Stimulated activated CD4-positive, alpha-beta T cell treated with anti-CD3 and anti-CD28 coated beads, Interleukin-15, amount 100 ng/mL, for 24 hours (primary cell): ENCODE measurements around the gene TTC9C.
"Not testable (repeated sequence)": the region's sequence is repeated elsewhere in the genome, so short reads cannot be mapped to it uniquely, and the experiment has no call there.

Source experiments
- DNase-seq: peaks from one replicate; pipeline ENCODE4 v3.0.0-alpha.2; 2020

The TTC9C gene

DNA sequence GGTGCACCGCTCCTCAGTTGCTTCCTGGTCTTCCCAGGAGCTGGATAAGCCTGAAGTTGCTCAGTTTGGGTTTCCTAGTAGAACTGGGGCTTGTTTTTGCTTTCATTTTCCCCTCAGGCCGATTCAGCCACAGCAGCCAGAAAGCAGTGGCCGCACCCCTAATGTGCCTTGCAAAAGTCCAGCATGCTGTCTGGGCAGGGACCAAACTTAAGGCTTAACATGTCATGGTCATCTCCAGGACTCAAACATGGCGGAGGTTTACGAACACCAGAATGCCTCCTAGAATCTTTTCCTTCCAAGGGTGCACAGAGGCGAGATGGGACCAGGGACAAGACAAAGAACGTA, 18.3 kb upstream of the TTC9C start:
- DNase-seq, result no peak

DNA sequence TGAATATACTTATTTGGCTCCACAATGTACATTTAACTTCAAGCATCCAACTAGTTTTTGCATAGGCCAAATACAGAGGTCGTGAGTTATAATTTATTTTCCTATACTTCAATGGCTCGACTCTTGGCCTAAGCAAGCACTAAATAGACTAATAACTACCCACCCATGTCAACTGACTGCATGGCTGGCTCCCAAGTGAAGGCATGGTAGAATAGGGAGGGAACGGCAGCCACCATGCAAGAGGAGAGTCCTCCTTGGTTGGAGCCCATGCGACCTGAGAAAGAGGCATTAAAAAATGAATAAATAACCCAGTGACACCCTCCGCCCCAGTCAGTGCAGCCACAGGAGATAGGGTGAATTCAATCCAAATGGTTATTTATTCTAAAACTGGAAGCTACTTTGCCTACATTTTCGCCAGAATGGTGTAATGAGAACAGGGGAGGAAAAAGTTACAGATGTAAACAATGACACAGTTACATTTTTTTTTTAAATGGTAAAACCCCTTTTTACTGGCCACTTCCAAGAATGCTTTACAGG, 15.9 kb upstream of the TTC9C start:
- DNase-seq, result no peak

- no peak for DNase-seq
Measured at GRCh38 chr11:62712861-62713260, 15.4 kb upstream of the TTC9C start.

DNA sequence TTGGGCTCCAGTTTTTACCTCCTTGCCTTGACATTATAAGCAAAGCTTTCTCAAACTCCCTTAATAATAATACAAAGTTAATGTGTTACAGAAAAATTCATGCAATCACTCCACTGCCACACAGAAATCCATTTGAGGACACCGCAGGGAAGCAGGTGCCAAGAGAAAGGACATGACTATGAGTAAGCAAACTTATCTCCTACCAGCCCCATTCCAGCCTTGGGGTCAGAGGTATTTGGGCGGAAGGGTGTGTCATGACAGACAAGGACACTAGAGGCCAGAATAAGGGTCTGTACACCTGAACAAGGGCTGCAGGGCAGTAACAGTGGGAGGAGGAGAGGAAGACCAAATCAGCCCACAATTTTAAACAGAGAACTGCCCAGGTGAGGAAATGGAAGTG, 14.9 kb upstream of the TTC9C start:
- no peak for DNase-seq

- no peak for DNase-seq
Measured at GRCh38 chr11:62715150-62716130, 12.8 kb upstream of the TTC9C start.

GRCh38 chr11:62716206-62716605, 12.1 kb upstream of the TTC9C start:
- no peak for DNase-seq

GRCh38 chr11:62716816-62717215, 11.5 kb upstream of the TTC9C start:
- no peak for DNase-seq

- DNase-seq, result no peak
Measured at GRCh38 chr11:62719302-62719978, 8.8 kb upstream of the TTC9C start.

DNA sequence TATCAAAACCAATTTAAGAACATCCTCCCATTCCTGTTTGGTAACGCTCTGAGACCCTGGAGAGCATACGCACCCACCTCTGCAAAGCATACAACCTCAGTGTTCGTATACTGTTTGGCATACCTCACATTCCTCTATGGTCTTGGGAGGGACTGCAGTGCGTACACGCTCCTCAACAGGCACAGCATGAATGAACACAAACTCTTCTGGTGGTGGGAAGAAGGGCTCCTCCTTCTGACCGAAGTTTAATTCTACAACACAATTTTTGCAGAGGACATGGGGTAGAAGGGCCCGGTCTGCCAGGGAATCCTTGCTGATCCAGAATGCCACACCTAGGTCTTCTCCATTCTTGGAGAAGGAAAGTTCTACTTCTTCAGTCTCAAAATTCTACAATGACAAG, 6.3 kb upstream of the TTC9C start:
- DNase-seq, result no peak

GRCh38 chr11:62724171-62724570, 4.1 kb upstream of the TTC9C start:
- DNase-seq, result no peak

- DNase-seq, result no peak
Measured at GRCh38 chr11:62725646-62726045, 2.6 kb upstream of the TTC9C start.

GRCh38 chr11:62726156-62726914, 2.0 kb upstream of the TTC9C start:
- peak; percentile 34 for DNase-seq

GRCh38 chr11:62726915-62727164, 1.4 kb upstream of the TTC9C start:
- no peak for DNase-seq

- peak; percentile 98 for DNase-seq
Measured at GRCh38 chr11:62727165-62727871, 968 bp upstream of the TTC9C start, which contains the start of gene HNRNPUL2. Gene HNRNPUL2, minus strand, starts transcription at chr11:62727457. Its CDS starts 301 bp downstream, at chr11:62727156.

DNA sequence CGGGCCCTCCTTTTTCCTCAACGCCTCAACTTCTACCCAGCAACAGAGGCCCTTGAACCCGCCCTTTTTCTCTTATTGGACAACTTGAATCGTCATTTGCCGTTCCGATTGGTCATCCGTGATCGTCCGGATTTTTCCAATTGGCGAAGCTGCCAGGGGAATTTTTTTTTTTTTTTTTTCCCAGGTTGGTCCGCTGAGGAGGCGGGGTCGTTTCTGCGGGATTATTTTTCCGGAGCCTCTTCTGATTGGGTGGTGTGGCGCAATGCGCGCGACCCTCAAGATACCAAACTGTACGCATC, 465 bp upstream of the TTC9C start:
- DNase-seq, result peak; percentile 87

DNA sequence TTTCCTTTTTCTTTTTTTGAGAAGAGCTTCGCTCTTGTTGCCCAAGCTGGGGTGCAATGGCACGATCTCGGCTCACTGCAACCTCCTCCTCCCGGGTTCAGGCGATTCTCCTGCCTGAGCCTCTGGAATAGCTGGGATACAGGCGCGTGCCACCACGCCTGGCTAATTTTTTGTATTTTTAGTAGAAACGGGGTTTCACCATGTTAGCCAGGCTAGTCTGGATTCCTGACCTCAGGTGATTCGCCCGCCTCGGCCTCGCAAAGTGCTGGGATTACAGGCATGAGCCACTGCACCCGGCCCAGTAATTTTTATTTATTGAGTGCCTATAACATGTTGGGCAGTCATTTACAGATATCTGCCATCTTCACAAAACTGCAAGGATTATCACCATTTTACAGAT, 1.8 kb downstream of the TTC9C start:
- DNase-seq, result not testable (repeated sequence)

DNA sequence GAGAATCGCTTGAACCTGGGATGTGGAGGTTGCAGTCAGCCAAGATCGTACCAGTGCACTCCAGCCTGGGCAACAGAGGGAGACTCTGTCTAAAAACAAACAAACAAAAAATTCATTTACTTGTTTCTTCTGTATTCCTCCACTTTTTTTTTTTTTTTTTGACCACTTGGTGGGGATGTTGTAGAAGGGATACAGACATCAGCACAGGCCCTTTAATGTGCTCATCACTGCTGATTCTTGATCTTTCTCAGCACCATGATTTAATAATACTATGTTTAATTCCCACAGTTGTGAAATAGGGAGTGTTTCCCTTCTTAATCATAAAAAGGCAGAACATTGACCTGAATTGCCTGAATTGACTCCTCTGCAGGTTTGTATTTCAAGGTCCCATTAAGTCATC, 4.5 kb downstream of the TTC9C start:
- no peak for DNase-seq

DNA sequence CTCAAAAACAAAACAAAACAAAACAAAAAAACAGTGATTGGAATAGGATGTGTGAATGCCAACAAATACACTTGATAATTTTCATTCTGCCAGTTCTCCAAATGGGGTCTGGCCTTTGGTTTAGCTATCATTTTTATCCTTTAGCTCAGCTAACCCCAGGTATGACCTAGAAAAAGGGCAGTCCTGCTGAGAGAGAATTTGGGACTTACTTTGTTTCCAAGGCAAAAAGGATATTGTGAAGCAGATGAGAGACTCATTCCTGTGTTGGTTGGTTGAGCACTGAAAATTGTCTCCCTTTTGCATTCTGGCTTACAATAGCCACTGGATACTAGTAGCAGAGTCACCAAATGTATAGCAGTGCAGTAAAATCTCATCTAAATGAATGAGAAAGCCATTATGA, 8.9 kb downstream of the TTC9C start:
- DNase-seq, result no peak

GRCh38 chr11:62747475-62748160, 19.3 kb downstream of the TTC9C start:
- no peak for DNase-seq

GRCh38 chr11:62749931-62750330, 21.6 kb downstream of the TTC9C start:
- DNase-seq, result not testable (repeated sequence)

GRCh38 chr11:62752177-62752785, 24.0 kb downstream of the TTC9C start:
- DNase-seq, result no peak
